ENCODE data around the gene HOXD8.
A peak's percentile ranks its signal among the peaks of the same experiment; 100 is the strongest.

HOXD8 gene

GRCh38 chr2:176170602-176171305 lies 41.2 kb downstream of the HOXD8 start:
- Mint-ChIP-seq H3K36me3 (no peaks in the 10 kb centered on the region), H3K9me3 (no peaks in the 10 kb centered on the region), H3K4me1 (peaks cover 4% of the 10 kb centered on the region), H3K27me3 (peaks cover 98% of the 10 kb centered on the region), H3K4me3 (no peak overlapping the region), H3K27ac (no peak overlapping the region)
- DNase-seq, result no peak
- CTCF ChIA-PET, result interaction anchor here (1.0 to 1.2 kb wide), 2 partner anchors 8 to 284 kb away, joined by 3 to 4 read pairs; no protein-coding TSS in a partner anchor

GRCh38 chr2:176171351-176172006 lies 42.0 kb downstream of the HOXD8 start:
- H3K4me3 Mint-ChIP-seq, result no peak overlapping the region
- peaks cover 4% of the 10 kb centered on the region for H3K4me1 Mint-ChIP-seq
- H3K27me3 Mint-ChIP-seq, result peaks cover 98% of the 10 kb centered on the region
- no peak for DNase-seq
- H3K9me3 Mint-ChIP-seq, result no peaks in the 10 kb centered on the region
- H3K36me3 Mint-ChIP-seq, result no peaks in the 10 kb centered on the region
- H3K27ac Mint-ChIP-seq, result no peak overlapping the region
- CTCF ChIA-PET, result interaction anchor here (1.0 to 1.2 kb wide), 2 partner anchors 9 to 283 kb away, joined by 3 to 4 read pairs; no protein-coding TSS in a partner anchor

- Mint-ChIP-seq H3K4me3 (no peak overlapping the region), H3K27me3 (peaks cover 98% of the 10 kb centered on the region), H3K36me3 (no peaks in the 10 kb centered on the region), H3K27ac (peak overlapping the region; percentile 80), H3K9me3 (no peaks in the 10 kb centered on the region), H3K4me1 (peaks cover 4% of the 10 kb centered on the region)
- CTCF ChIA-PET, result interaction anchor here (3.8 kb wide), 1 partner anchor 32 kb away, joined by 17 read pairs; no protein-coding TSS in a partner anchor
- DNase-seq, result no peak
Observed at GRCh38 chr2:176172007-176172894, 42.7 kb downstream of the HOXD8 start.

GRCh38 chr2:176172895-176173566 lies 43.5 kb downstream of the HOXD8 start:
- H3K27ac Mint-ChIP-seq, result peak overlapping the region; percentile 80
- no peak overlapping the region for H3K4me3 Mint-ChIP-seq
- H3K4me1 Mint-ChIP-seq, result peaks cover 4% of the 10 kb centered on the region
- H3K36me3 Mint-ChIP-seq, result no peaks in the 10 kb centered on the region
- CTCF ChIA-PET, result interaction anchor here (3.8 kb wide), 1 partner anchor 33 kb away, joined by 17 read pairs; no protein-coding TSS in a partner anchor
- H3K27me3 Mint-ChIP-seq, result peaks cover 98% of the 10 kb centered on the region
- H3K9me3 Mint-ChIP-seq, result no peaks in the 10 kb centered on the region
- no peak for DNase-seq

GRCh38 chr2:176173567-176174381 lies 44.3 kb downstream of the HOXD8 start:
- no peak for DNase-seq
- CTCF ChIA-PET, result interaction anchor here (1.4 to 3.8 kb wide), 2 partner anchors 34 to 281 kb away, joined by 5 to 17 read pairs; no protein-coding TSS in a partner anchor
- Mint-ChIP-seq H3K4me1 (peaks cover 5% of the 10 kb centered on the region), H3K27me3 (peaks cover 100% of the 10 kb centered on the region), H3K36me3 (no peaks in the 10 kb centered on the region), H3K9me3 (no peaks in the 10 kb centered on the region), H3K27ac (no peak overlapping the region), H3K4me3 (no peak overlapping the region)

- CTCF ChIA-PET, result interaction anchor here (1.0 to 3.8 kb wide), 3 partner anchors 35 to 974 kb away, joined by 4 to 17 read pairs (median 5); no protein-coding TSS in a partner anchor
- Mint-ChIP-seq H3K27ac (no peak overlapping the region), H3K27me3 (peaks cover 100% of the 10 kb centered on the region), H3K4me3 (no peak overlapping the region), H3K9me3 (no peaks in the 10 kb centered on the region), H3K4me1 (peaks cover 5% of the 10 kb centered on the region), H3K36me3 (no peaks in the 10 kb centered on the region)
- DNase-seq, result no peak
Observed at GRCh38 chr2:176174382-176174823, 44.9 kb downstream of the HOXD8 start.

- no peaks in the 10 kb centered on the region for H3K9me3 Mint-ChIP-seq
- peaks cover 5% of the 10 kb centered on the region for H3K4me1 Mint-ChIP-seq
- CTCF ChIA-PET, result interaction anchor here (0.7 to 3.8 kb wide), 4 partner anchors 35 to 974 kb away, joined by 3 to 17 read pairs (median 4); no protein-coding TSS in a partner anchor
- no peaks in the 10 kb centered on the region for H3K36me3 Mint-ChIP-seq
- H3K4me3 Mint-ChIP-seq, result no peak overlapping the region
- DNase-seq, result no peak
- H3K27me3 Mint-ChIP-seq, result peaks cover 100% of the 10 kb centered on the region
- H3K27ac Mint-ChIP-seq, result no peak overlapping the region
Observed at GRCh38 chr2:176174824-176175708, 45.6 kb downstream of the HOXD8 start.

- CTCF ChIA-PET, result interaction anchor here (1.2 to 3.8 kb wide), 3 partner anchors 33 to 279 kb away, joined by 3 to 17 read pairs (median 6); no protein-coding TSS in a partner anchor
- Mint-ChIP-seq H3K9me3 (no peaks in the 10 kb centered on the region), H3K4me1 (peaks cover 5% of the 10 kb centered on the region), H3K4me3 (no peak overlapping the region), H3K27ac (no peak overlapping the region), H3K36me3 (no peaks in the 10 kb centered on the region), H3K27me3 (peaks cover 94% of the 10 kb centered on the region)
- no peak for DNase-seq
Observed at GRCh38 chr2:176175709-176176607, 46.5 kb downstream of the HOXD8 start.

GRCh38 chr2:176177580-176178037 lies 48.1 kb downstream of the HOXD8 start:
- Mint-ChIP-seq H3K36me3 (no peaks in the 10 kb centered on the region), H3K27ac (no peak overlapping the region), H3K9me3 (no peaks in the 10 kb centered on the region), H3K27me3 (peaks cover 79% of the 10 kb centered on the region), H3K4me3 (peak overlapping the region; percentile 42), H3K4me1 (peaks cover 3% of the 10 kb centered on the region)
- no peak for DNase-seq
- CTCF ChIA-PET, result interaction anchor here (0.9 to 1.7 kb wide), 2 partner anchors 10 to 277 kb away, joined by 3 to 6 read pairs; no protein-coding TSS in a partner anchor

- DNase-seq, result no peak
- Mint-ChIP-seq H3K9me3 (no peaks in the 10 kb centered on the region), H3K36me3 (no peaks in the 10 kb centered on the region), H3K4me3 (peak overlapping the region; percentile 54), H3K4me1 (peaks cover 2% of the 10 kb centered on the region), H3K27ac (no peak overlapping the region), H3K27me3 (peaks cover 79% of the 10 kb centered on the region)
- CTCF ChIA-PET, result interaction anchor here (1.7 kb wide), 1 partner anchor 276 kb away, joined by 6 read pairs; no protein-coding TSS in a partner anchor
Observed at GRCh38 chr2:176178038-176178756, 48.7 kb downstream of the HOXD8 start.
